Bronchial epithelial cell (primary cell): ENCODE results near the gene ST3GAL3. TPM values are rescaled to one million over a fixed set of nuclear protein-coding genes. Genes with fewer than 3 reads are reported as not detected.

ENCODE experiments used
- DNase-seq: peaks from one replicate; pipeline ENCODE4 v3.0.0-alpha.2; 2010; ENCODE audit warnings: low read depth
- FAIRE-seq: peaks from 2 replicates; lab custom pipeline; 2011; peaks lifted over from hg19 to GRCh38; lab: Jason Lieb, UNC
- H3K27me3 ChIP-seq: 2 replicates; pipeline ENCODE4 v1.5.1; 2011; ENCODE audit warnings: low read length; ENCODE audit not compliant: control insufficient read depth, insufficient read depth
- H3K36me3 ChIP-seq: 2 replicates; pipeline ENCODE4 v1.5.1; 2011; ENCODE audit warnings: low read length; ENCODE audit not compliant: control insufficient read depth, insufficient read depth
- H3K4me3 ChIP-seq: 2 replicates; pipeline ENCODE4 v1.5.1; 2011; ENCODE audit warnings: mild to moderate bottlenecking, low read depth, low read length, control low read depth
- total RNA-seq: library from RNA; depleted of rRNA; stranded (reverse); fragments of >200 nt; gene quantifications from 2 replicates; pipeline ENCODE4 v1.2.1, GENCODE V29; 2014
- TF ChIP-seq, protein P1 (sequence below): IDR thresholded peaks from 2 replicates; pipeline ENCODE4 v1.5.1; 2011; ENCODE audit warnings: mild to moderate bottlenecking, moderate library complexity, low read length, control low read depth, inconsistent platforms; ENCODE audit not compliant: insufficient read depth, severe bottlenecking

The ST3GAL3 gene
- total RNA-seq, 1 donor from 2014 or later, result 10.3 TPM

GRCh38 chr1:43910343-43910742, 203.0 kb downstream of the ST3GAL3 start:
- Histone ChIP-seq H3K27me3 (no peaks in the 10 kb centered on the region), H3K4me3 (no peak overlapping the region), H3K36me3 (no peaks in the 10 kb centered on the region)
- DNase-seq (no peak), FAIRE-seq (no peak)
- TF ChIP-seq, protein P1, sequence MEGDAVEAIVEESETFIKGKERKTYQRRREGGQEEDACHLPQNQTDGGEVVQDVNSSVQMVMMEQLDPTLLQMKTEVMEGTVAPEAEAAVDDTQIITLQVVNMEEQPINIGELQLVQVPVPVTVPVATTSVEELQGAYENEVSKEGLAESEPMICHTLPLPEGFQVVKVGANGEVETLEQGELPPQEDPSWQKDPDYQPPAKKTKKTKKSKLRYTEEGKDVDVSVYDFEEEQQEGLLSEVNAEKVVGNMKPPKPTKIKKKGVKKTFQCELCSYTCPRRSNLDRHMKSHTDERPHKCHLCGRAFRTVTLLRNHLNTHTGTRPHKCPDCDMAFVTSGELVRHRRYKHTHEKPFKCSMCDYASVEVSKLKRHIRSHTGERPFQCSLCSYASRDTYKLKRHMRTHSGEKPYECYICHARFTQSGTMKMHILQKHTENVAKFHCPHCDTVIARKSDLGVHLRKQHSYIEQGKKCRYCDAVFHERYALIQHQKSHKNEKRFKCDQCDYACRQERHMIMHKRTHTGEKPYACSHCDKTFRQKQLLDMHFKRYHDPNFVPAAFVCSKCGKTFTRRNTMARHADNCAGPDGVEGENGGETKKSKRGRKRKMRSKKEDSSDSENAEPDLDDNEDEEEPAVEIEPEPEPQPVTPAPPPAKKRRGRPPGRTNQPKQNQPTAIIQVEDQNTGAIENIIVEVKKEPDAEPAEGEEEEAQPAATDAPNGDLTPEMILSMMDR, result no peak

GRCh38 chr1:43912607-43913006, 205.3 kb downstream of the ST3GAL3 start:
- FAIRE-seq (peak; percentile 93), DNase-seq (peak; percentile 93)
- H3K36me3 ChIP-seq, result no peaks in the 10 kb centered on the region
- TF ChIP-seq, protein P1, result no peak
- H3K4me3 ChIP-seq, result no peak overlapping the region
- no peaks in the 10 kb centered on the region for H3K27me3 ChIP-seq

DNA sequence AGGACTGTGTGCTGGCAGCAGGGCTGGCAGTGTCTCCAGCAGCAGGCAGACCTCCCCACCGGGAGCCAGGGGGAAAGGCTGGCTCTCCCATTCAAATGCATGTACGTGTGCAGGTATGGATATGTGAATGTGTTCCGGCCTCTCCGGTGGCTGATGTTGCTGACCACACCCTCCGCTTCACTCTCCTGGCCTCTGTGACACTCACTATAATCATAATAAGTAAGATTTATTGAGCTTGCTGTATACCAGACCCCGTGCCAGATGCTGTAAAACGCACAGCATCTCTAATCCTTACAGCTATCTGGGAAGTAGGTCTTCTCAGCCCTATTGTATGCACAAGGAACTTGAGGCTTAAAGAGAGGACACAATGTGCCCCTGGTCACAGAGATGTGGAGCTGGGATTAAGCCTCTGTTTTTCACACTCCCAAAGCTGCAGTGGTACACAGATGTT, 205.7 kb downstream of the ST3GAL3 start:
- DNase-seq, result no peak
- Histone ChIP-seq H3K4me3 (no peak overlapping the region), H3K36me3 (no peaks in the 10 kb centered on the region), H3K27me3 (no peaks in the 10 kb centered on the region)
- FAIRE-seq, result no peak
- TF ChIP-seq, protein P1, result no peak

DNA sequence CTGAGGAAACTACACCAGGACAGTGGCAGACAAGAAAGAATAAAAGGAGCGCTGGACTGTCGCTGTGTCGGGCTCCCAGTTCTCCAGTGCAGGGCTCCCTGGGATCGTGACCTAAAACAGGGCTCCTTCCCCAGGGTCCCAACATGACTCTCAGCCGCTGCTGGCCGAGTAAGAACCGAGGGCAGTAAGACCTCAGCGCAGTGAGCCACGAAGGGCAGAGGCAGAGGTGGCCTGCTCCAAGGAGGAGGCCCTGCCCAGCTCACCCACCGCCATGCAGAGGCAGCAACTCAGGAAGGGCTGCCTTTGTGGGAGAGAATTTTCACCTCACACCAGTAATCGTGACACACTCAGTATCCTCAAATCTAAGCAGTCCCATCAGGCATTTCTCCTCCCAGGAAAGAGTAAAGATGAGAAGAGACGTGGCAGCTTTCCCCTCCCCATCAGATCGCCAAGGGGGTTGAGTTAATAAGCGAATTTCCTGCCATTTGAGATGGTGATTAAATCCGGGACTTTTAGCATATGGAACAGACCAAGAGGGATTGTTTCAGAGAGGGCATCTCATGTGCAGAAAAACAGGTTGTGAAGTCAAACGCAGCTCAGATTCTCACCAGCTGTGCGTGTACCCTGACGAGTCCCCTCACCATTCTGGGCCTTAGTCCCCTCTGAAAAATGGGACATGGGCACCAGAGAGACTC, 206.5 kb downstream of the ST3GAL3 start:
- TF ChIP-seq, protein P1, result no peak
- DNase-seq (no peak), FAIRE-seq (no peak)
- H3K27me3 ChIP-seq, result no peaks in the 10 kb centered on the region
- no peak overlapping the region for H3K4me3 ChIP-seq
- no peaks in the 10 kb centered on the region for H3K36me3 ChIP-seq

GRCh38 chr1:43914576-43915525, 207.5 kb downstream of the ST3GAL3 start:
- FAIRE-seq, result no peak
- TF ChIP-seq, protein P1, result no peak
- no peaks in the 10 kb centered on the region for H3K27me3 ChIP-seq
- no peak overlapping the region for H3K4me3 ChIP-seq
- DNase-seq, result peak; percentile 77
- no peaks in the 10 kb centered on the region for H3K36me3 ChIP-seq
